ENCODE data around the gene RALGPS1.

RALGPS1 gene

GRCh38 chr9:127175319-127175715 lies 260.7 kb downstream of the RALGPS1 start:
- DNase-seq (ENCODE audit: low spot score): no peak

- no peak for DNase-seq (ENCODE audit: low spot score)
Observed at GRCh38 chr9:127175764-127176163, 261.2 kb downstream of the RALGPS1 start.

GRCh38 chr9:127176631-127177030 lies 262.0 kb downstream of the RALGPS1 start:
- no peak for DNase-seq (ENCODE audit: low spot score)

- DNase-seq (ENCODE audit: low spot score): no peak
Observed at GRCh38 chr9:127177231-127177630, 262.6 kb downstream of the RALGPS1 start.

GRCh38 chr9:127177665-127178265 lies 263.2 kb downstream of the RALGPS1 start:
- no peak for DNase-seq (ENCODE audit: low spot score)

- DNase-seq (ENCODE audit: low spot score): no peak
Observed at GRCh38 chr9:127178686-127179632, 264.4 kb downstream of the RALGPS1 start.

- DNase-seq (ENCODE audit: low spot score): no peak
Observed at GRCh38 chr9:127179633-127180441, 265.3 kb downstream of the RALGPS1 start.

- no peak for DNase-seq (ENCODE audit: low spot score)
Observed at GRCh38 chr9:127180457-127181314, 266.1 kb downstream of the RALGPS1 start.

GRCh38 chr9:127181315-127181580 lies 266.7 kb downstream of the RALGPS1 start:
- DNase-seq (ENCODE audit: low spot score): no peak

GRCh38 chr9:127181595-127182190 lies 267.1 kb downstream of the RALGPS1 start:
- no peak for DNase-seq (ENCODE audit: low spot score)

GRCh38 chr9:127182901-127183746 lies 268.5 kb downstream of the RALGPS1 start:
- DNase-seq (ENCODE audit: low spot score): no peak

GRCh38 chr9:127183814-127184582 lies 269.4 kb downstream of the RALGPS1 start:
- DNase-seq (ENCODE audit: low spot score): no peak

GRCh38 chr9:127184641-127185040 lies 270.1 kb downstream of the RALGPS1 start:
- DNase-seq (ENCODE audit: low spot score): no peak

- no peak for DNase-seq (ENCODE audit: low spot score)
Observed at GRCh38 chr9:127185181-127185580, 270.6 kb downstream of the RALGPS1 start.

GRCh38 chr9:127185931-127186781 lies 271.6 kb downstream of the RALGPS1 start:
- peak; percentile 78 for DNase-seq (ENCODE audit: low spot score)

- no peak for DNase-seq (ENCODE audit: low spot score)
Observed at GRCh38 chr9:127186806-127187205, 272.2 kb downstream of the RALGPS1 start.

- peak; percentile 97 for DNase-seq (ENCODE audit: low spot score)
Observed at GRCh38 chr9:127187231-127187956, 272.8 kb downstream of the RALGPS1 start.

GRCh38 chr9:127188396-127188795 lies 273.8 kb downstream of the RALGPS1 start:
- DNase-seq (ENCODE audit: low spot score): no peak
